ENCODE measurements around the gene U2SURP.

DNA sequence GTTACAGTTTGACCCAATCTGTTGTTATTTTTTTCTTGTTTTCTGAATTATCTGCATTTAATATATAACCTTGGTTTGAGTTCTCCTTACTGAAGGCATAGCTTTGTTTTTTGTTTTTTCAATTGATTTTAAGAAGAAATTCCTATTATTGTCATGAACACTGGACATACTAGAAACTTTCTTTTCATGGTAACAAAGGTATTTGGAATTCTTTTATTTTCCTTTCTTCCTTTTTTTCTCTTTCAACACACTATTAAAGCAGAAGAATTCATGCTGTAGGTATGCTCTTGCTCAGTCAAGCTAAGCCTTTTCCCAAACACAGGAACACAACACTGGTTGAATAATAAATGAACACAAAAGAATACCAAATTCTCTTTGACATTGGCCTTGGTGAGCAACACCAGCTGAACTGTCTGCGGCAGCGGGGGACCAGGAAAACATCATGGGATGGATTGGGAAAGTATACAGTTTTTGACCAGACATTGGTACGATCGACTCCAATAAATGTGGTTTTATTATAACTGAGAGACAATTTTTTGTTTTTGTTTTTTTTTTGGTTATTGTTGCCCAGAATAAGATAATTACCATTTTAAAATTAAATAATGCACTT, 23.1 kb downstream of the U2SURP start:
- TF ChIP-seq, protein P1, sequence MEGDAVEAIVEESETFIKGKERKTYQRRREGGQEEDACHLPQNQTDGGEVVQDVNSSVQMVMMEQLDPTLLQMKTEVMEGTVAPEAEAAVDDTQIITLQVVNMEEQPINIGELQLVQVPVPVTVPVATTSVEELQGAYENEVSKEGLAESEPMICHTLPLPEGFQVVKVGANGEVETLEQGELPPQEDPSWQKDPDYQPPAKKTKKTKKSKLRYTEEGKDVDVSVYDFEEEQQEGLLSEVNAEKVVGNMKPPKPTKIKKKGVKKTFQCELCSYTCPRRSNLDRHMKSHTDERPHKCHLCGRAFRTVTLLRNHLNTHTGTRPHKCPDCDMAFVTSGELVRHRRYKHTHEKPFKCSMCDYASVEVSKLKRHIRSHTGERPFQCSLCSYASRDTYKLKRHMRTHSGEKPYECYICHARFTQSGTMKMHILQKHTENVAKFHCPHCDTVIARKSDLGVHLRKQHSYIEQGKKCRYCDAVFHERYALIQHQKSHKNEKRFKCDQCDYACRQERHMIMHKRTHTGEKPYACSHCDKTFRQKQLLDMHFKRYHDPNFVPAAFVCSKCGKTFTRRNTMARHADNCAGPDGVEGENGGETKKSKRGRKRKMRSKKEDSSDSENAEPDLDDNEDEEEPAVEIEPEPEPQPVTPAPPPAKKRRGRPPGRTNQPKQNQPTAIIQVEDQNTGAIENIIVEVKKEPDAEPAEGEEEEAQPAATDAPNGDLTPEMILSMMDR (IDR thresholded peaks at IDR 0.05), result no peak
- TF ChIP-seq EZH2phosphoT487 (IDR thresholded peaks at IDR 0.05) (no peak), EZH2 (IDR thresholded peaks at IDR 0.05) (no peak)
